Mucosa of gallbladder (tissue), 1 donor: ENCODE data around the gene CFAP299. TPM values are rescaled to one million over a fixed set of nuclear protein-coding genes. Genes with fewer than 3 reads are reported as not detected.
"Not testable (repeated sequence)": the region's sequence is repeated elsewhere in the genome, so short reads cannot be mapped to it uniquely, and the experiment has no call there.

Experiments
- DNase-seq: peaks from one replicate; pipeline ENCODE4 v3.0.0-alpha.2; 2020; ENCODE audit warnings: low spot score
- total RNA-seq: library from RNA; stranded (reverse); gene quantifications from one replicate; pipeline ENCODE4 v1.2.1, GENCODE V29; 2021
- donor health status: DM: no; HTN: no; CAD: no.

Gene CFAP299
- total RNA-seq, 1 donor from 2014 or later: not detected

GRCh38 chr4:80331693-80332092, 3.8 kb upstream of the CFAP299 start:
- no peak for DNase-seq

GRCh38 chr4:80333121-80333520, 2.4 kb upstream of the CFAP299 start:
- DNase-seq: no peak

DNA sequence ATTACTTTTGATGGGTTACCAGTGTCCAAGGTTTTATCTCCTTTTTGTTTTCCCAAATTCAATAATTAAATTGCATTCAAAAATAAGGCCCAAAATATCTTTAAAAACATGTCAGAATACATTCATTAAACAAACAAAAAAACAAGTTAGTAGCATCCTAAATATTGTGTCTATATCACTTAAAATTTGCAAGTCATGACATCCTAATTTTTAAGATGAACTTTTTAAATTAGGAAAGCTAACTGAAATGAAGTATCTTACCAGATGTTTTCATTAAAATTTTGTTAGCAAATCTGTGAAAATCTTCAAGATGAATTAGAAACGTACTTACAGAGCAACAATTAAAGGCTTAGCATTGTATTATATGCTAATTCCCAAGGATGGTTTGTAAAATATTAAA, 962 bp upstream of the CFAP299 start:
- no peak for DNase-seq

GRCh38 chr4:80335226-80335553, 340 bp upstream of the CFAP299 start:
- no peak for DNase-seq

DNA sequence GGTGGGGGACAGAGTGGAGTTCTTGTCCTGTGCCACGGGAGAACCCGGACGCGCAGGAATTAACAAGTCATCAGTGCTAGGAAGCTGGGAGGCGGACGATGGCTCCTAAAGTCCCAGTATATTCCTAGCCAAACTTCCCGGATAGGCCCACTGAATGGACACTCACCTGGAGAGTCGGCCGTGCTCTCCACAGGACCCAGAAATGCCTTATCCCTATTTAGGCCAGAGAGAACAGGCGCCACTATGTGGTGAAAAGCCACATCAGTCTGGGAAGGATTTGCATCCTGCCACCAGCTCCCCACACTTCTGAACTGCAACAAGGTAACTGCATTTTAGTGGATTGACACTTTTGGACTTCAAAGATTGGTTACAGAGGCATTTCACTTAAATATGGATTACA, 1.1 kb downstream of the CFAP299 start:
- DNase-seq: peak; percentile 13

GRCh38 chr4:80340036-80340435, 4.5 kb downstream of the CFAP299 start:
- no peak for DNase-seq

- not testable (repeated sequence) for DNase-seq
These were observed 7.2 kb downstream of the CFAP299 start for GRCh38 chr4:80342684-80343083.

GRCh38 chr4:80343887-80344286, 8.4 kb downstream of the CFAP299 start:
- no peak for DNase-seq

DNA sequence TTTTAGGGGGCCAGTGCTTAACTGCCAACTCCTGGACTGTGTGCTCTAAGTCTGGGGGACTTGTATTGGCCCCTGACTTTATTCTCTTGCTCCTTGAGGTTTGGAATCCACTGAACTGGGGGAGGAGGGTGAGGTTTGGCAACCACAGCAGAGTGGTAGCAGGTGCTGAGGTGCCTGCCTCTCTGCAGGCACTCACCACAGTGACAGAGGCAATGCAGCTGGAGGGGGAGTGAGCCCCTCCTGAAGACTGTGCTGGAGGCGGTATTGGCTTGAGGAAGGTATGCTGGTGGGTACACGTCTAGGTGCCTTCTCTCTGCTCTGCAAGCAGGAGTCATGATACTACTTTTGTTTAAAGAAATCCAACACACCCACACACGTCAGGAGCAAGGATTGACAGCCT, 24.6 kb downstream of the CFAP299 start:
- no peak for DNase-seq

DNA sequence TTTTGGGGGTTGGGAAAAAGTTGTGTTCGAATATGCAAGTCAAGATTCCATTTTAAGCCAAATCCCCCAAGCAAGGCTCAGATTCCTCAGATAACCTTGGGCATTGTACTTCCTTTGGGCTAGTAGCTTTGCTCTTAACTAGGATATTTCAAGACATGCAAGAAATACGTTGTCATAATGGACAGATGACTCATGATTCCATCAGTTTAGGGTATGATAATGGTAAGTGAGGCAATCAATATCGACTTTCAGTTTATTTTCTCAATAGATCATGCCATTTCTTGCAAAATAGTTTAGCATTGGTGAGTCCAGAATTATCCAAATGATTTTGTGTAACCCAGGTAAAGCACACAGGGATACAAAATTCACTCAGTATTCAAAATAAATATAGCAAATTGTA, 25.4 kb downstream of the CFAP299 start:
- no peak for DNase-seq

DNA sequence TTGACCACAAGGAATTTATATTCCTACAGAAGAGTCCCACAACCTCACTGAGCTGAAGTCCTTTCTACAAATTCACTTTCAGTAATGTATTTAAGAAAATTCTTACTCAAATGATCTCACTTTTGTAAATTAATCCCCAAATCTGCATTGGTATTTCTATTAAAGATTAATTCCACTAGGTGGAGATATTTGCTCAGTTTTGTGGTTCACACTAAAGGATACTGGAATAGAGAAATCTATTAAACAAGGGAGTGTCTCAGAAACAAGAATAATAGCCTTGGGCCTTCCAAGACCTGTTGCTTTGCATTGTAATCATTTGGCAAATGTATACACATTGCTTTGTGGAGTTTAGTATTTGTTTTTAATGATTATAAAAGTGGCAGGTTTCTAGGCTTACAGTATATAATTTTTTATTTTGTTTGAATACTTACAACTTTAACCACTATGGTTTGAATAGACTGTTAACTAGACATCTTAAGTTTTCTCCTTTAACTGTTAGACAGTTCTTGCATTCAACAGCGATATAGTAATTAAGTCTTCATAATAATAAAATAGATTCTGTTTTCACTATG, 25.9 kb downstream of the CFAP299 start:
- no peak for DNase-seq

GRCh38 chr4:80362578-80363181, 27.1 kb downstream of the CFAP299 start:
- no peak for DNase-seq

DNA sequence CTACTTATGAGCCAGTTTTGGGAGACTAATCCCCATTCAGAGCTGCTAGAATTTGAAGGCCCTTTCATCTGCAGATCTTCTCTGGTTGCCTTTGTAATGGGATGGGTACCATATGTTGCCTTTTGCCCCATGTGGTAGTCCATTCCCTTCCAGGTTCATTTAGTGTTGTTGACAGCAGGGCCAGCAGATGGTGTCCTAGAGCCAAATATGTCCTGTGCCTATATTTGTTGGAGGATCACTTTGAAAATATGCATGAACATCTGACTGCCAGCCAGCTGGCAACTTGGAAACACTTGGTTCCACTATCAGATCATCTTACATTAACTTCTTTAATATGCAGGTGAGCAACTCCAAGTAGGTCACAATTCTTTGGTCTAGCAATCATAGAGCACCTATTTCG, 30.4 kb downstream of the CFAP299 start:
- DNase-seq: peak; percentile 58

DNA sequence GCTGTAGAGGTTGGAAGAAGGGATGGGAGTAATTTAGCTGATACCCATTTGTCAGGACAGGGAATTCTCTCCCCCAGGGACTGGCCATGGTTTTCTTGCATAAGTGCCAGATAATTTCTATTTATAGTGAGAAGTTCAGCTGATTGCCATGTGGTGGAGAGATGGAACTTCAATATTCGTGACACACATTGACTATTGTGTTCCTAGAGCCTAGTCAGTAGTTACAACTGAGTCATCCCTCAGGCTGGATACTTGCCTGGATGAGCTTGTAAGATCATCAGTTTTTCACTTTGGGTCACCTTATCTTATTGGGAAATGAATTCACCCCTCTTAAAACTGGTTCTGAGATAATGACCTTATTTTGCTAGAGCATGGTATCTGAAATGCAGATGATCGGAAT, 32.2 kb downstream of the CFAP299 start:
- no peak for DNase-seq

- DNase-seq: no peak
These were observed 35.1 kb downstream of the CFAP299 start for GRCh38 chr4:80370635-80371034.

DNA sequence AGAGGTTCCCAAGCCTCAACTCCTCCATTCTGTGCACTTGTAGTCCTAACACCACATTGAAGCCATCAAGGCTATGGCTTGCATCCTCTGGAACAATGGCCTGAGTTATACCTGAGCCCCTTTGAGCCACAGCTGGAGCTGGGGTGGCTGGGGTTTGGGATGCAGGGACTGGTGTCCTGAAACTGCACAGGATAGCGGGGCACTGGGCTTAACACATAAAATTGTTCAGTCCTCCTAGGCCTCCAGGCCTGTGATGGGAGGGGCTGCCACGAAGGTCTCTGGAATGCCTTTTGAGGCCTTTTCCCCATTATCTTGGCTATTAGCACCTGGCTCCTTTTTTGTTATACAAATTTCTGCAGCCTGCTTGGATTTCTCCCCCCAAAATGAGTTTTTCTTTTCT, 35.5 kb downstream of the CFAP299 start:
- no peak for DNase-seq

GRCh38 chr4:80374180-80374579, 38.6 kb downstream of the CFAP299 start:
- no peak for DNase-seq

DNA sequence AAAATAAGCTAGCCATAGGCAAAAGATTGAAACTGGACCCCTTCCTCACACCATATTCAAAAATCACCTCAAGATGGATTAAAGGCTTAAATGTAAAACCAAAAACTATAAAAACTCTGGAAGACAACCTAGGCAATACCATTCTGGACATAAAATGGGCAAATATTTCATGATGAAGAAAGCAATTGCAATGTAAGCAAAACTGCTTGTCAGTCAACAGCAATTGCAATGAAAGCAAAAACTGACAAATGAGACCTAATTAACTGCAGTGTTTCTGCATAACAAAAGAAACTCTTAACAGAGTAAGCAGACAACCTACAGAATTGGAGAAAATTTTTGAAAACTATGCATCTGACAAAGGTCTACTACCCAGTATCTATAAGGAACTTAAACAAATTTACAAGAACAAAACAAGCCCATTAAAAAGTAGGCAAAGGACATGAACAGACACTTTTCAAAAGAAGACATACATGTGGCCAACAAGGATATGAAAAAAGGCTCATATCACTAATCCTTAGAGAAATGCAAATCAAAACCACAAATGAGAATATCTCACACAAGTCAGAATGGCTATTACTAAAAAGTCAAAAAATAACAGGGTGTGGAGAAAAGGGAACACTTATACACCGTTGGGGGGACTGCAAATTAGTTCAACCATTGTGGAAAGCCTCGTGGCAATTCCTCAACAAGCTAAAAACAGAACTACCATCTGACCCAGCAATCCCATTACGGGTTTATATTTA, 46.7 kb downstream of the CFAP299 start:
- DNase-seq: no peak

DNA sequence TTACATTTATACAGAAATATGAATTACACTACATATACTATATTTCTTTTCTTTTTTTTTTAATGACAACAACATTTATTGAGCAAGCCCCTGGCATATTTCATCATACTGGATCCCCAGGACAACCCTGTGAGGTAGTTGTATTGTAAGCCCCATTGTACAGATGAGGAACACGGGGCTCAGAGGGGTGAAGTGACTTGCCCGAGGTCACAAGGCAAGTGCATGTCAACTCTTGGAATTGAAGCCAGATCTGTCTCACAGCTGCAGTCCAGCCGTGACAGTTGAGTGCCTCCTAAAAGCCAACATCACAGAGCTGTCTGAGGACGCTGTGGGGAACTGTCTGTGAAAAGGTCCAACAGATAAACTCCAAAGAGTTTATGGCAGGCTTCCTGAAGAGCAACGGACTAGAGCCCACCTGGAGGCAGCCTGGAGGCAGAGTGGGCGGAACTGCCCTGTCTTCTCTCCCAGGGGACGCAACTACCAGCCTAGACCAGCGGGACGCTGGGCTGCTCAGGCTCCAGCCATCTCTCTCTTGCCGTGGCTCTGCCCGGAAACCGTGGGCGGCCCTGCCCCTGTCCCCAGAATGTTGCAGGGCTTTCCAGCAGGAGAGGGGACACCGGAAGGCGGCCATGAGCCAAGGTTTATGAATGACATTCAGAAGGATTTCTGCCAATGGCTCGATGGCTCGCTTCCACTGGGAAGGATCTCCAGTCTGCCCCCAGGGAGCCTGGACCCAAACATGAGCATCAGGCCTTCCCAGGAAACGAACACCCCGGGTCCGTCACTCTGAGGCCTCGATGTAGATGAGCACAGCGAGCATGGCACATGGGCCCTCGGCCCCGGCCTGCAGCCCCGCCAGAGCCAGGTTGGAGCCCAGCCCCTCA, 50.1 kb downstream of the CFAP299 start:
- no peak for DNase-seq

- DNase-seq: no peak
These were observed 50.9 kb downstream of the CFAP299 start for GRCh38 chr4:80386281-80386886.

GRCh38 chr4:80387390-80388283, 52.1 kb downstream of the CFAP299 start:
- no peak for DNase-seq
